PC-3 (cell line): ENCODE data around the gene ARID5B.

Source experiments
- EZH2 ChIP-seq: fragments of 300-600 bp; sonication (generic); IDR thresholded peaks from one replicate; pipeline ENCODE4 v1.6.1; 2017; ENCODE audit warnings: antibody characterized with exemption, mild to moderate bottlenecking, low read length; ENCODE audit not compliant: unreplicated experiment
- EZH2phosphoT487 ChIP-seq: fragments of 300-600 bp; sonication (generic); IDR thresholded peaks from 2 replicates; pipeline ENCODE4 v1.6.1; 2018; ENCODE audit warnings: mild to moderate bottlenecking, antibody characterized with exemption, low read length, borderline replicate concordance
- TF ChIP-seq, protein P1 (sequence below): fragments of 300-600 bp; sonication (generic); conservative IDR thresholded peaks from 2 replicates; pipeline ENCODE4 v1.5.1; 2017; ENCODE audit warnings: antibody characterized with exemption, low read depth, mild to moderate bottlenecking, low read length

DNA sequence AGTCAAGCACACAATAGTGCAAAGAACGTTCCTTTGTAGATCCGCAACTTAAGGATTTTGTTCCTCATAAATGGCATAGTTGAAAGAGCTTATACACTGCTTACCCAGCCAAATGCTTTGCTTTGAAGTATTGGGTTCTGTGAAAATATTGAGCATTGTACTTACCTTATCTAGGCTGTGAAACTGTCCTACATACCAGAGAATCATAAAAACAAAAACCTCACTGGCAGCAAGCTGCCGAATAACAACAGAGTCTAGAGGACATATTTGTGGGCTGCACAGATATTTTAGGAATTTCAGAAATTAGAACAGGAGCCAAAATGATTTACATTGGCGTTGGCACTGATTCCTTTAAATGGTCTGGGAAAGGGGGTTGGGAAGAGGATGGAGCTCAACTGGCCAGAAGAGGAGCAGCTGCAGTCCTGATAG lies 192.4 kb downstream of the ARID5B start:
- TF ChIP-seq, protein P1, sequence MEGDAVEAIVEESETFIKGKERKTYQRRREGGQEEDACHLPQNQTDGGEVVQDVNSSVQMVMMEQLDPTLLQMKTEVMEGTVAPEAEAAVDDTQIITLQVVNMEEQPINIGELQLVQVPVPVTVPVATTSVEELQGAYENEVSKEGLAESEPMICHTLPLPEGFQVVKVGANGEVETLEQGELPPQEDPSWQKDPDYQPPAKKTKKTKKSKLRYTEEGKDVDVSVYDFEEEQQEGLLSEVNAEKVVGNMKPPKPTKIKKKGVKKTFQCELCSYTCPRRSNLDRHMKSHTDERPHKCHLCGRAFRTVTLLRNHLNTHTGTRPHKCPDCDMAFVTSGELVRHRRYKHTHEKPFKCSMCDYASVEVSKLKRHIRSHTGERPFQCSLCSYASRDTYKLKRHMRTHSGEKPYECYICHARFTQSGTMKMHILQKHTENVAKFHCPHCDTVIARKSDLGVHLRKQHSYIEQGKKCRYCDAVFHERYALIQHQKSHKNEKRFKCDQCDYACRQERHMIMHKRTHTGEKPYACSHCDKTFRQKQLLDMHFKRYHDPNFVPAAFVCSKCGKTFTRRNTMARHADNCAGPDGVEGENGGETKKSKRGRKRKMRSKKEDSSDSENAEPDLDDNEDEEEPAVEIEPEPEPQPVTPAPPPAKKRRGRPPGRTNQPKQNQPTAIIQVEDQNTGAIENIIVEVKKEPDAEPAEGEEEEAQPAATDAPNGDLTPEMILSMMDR = 0 out of 2 replicates have a peak, but pooled peaks have one; percentile 8
- no peak for TF ChIP-seq EZH2phosphoT487
- no peak for TF ChIP-seq EZH2
